ENCODE measurements around the gene INSM2.

The INSM2 gene

GRCh38 chr14:35533357-35534207, at the start of gene INSM2:
Gene INSM2, plus strand, starts transcription at chr14:35534164. Its CDS starts 89 bp downstream, at chr14:35534253.
- DNase-seq: no peak

GRCh38 chr14:35492569-35493014, 41.4 kb upstream of the INSM2 start:
- DNase-seq: no peak

DNA sequence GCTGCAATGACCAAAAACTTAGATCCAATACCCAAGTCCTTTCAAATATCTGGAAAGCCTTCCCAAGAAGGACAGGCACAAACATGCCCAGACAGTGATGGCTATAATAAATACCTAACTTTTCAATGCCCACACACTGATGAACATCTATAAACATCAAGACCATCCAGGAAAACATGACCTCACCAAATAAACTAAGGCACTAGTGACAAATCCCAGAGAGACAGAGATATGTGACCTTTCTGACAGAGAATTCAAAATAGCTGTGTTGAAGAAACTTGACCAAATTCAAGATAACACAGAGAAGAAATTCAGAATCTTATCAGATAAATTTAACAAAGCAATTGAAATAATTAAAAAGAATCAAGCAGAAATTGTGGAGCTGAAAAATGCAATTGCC, 38.7 kb upstream of the INSM2 start:
- no peak for DNase-seq

GRCh38 chr14:35499180-35499579, 34.8 kb upstream of the INSM2 start:
- DNase-seq: no peak

DNA sequence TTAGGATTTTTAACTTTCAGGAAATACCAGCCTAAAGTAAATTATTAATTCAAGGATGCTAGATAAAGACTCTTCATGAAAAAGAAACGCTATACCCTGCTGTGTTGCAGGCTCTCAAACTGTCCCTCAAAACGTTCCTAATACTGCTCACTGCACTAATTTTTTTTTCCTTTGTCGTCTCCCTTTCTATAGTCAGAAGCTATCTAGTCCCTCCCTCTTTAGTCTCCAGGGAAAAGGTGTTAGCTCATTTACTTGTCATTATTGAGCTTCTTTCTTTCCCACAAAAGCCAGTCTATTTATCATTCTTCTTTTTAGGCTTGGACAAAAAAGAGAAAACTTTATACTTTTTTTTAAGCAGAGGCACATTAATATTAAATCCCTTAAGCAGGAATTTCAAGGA, 30.3 kb upstream of the INSM2 start:
- no peak for DNase-seq

- DNase-seq: no peak
These were observed 29.7 kb upstream of the INSM2 start for GRCh38 chr14:35504260-35504659.

DNA sequence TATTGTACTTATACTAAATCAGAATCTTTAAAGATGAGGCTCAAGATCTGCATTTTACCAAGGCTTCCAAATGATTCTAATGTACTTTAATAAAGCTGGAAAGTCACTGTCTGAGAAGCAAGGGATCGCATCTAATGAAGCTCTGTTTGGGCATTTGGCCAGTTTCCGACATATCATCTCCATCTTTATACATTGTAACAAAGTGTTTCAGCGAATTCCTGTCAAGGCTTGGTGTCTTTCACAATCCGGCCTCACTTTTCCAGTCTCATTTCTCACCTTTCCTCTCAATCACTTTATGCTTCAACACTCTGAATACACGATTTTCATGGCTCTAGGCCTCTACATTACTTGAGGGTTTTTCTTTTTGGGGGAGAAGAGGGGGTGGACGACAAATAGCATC, 27.5 kb upstream of the INSM2 start:
- DNase-seq: no peak

- no peak for DNase-seq
These were observed 27.0 kb upstream of the INSM2 start for GRCh38 chr14:35506927-35507326.

GRCh38 chr14:35509846-35510245, 24.1 kb upstream of the INSM2 start:
- no peak for DNase-seq

GRCh38 chr14:35512765-35513164, 21.2 kb upstream of the INSM2 start:
- no peak for DNase-seq

GRCh38 chr14:35515916-35516315, 18.0 kb upstream of the INSM2 start:
- no peak for DNase-seq

- DNase-seq: no peak
These were observed 14.0 kb upstream of the INSM2 start for GRCh38 chr14:35519986-35520385.

GRCh38 chr14:35525695-35526094, 8.3 kb upstream of the INSM2 start:
- no peak for DNase-seq

- DNase-seq: no peak
These were observed 7.0 kb upstream of the INSM2 start for GRCh38 chr14:35526962-35527361.

DNA sequence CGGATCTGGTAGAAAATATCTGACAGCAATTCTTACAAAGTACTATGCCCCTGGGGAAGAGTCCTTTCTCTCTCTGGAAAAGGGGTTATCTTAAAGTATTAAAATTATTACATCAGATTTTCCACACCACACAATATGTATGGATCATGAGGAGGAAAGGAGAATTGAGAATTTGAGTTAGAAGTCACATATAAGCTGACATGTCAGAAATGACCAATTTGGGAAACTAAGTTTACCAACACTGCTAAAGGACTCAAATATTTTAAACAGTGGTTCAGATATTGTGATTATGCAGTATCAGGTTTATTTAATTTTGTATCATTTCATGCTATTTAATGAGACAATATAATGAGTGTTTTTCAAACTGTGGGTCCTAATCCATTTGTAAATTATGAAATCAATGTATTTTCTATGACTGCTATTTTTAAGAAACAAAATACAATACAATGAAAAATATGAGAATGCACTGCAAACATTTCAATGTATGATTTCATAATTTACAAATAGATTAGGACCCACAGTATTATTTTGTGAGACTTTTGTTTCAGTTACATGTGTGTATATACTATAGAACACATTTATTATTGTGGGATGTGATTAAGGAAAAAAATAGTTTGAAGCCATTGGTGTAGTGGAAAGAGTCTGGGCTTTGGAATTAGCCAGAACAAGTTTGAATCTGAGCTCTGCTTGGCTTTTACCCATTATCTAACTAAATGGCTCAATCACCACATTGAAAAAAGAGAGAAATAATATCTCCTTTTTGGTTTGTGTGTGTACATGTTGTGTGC, 1.8 kb upstream of the INSM2 start:
- peak; percentile 1 for DNase-seq

DNA sequence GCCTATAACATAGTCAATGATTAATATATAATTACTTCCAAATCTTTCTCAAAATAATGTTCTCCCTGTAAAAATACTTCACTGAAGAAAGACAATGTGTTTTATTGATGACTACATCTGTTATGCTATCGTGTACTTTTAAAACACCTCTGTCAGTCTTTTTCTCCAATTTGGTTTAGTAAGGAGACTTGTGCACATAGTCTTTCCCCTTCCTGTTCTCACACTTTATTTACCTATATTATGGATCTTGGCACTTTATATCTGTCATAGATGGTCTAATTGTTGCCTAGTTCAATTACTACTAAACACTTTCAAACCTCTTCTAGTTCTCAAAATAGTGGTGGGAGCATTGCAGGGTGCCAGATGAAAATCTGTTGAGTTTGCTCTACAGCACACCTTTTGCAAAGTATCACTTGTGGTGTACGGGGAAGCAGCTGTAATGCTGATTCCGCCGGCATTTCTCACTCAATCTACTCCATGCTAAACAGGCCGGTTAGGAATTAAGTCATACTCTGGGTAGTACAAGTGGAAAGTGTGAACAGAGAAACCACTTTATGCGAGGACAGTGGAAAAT, 1.1 kb upstream of the INSM2 start:
- peak; percentile 31 for DNase-seq

DNA sequence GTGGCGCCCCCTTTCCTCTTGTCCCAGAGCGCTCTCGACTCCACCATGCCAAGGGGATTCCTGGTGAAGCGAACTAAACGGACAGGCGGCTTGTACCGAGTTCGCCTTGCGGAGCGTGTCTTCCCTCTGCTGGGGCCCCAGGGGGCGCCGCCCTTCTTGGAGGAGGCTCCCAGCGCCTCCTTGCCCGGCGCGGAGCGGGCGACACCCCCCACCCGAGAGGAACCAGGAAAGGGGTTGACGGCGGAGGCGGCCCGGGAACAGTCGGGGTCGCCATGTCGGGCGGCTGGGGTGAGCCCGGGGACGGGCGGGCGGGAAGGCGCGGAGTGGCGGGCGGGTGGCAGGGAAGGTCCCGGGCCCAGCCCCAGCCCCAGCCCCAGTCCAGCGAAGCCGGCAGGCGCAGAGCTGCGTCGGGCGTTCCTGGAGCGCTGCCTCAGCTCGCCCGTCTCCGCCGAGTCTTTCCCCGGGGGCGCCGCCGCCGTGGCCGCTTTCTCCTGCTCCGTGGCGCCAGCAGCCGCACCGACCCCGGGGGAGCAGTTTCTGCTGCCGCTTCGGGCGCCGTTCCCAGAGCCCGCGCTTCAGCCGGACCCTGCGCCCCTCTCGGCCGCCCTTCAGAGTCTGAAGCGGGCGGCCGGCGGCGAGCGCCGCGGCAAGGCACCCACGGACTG, 376 bp downstream of the INSM2 start:
- no peak for DNase-seq

DNA sequence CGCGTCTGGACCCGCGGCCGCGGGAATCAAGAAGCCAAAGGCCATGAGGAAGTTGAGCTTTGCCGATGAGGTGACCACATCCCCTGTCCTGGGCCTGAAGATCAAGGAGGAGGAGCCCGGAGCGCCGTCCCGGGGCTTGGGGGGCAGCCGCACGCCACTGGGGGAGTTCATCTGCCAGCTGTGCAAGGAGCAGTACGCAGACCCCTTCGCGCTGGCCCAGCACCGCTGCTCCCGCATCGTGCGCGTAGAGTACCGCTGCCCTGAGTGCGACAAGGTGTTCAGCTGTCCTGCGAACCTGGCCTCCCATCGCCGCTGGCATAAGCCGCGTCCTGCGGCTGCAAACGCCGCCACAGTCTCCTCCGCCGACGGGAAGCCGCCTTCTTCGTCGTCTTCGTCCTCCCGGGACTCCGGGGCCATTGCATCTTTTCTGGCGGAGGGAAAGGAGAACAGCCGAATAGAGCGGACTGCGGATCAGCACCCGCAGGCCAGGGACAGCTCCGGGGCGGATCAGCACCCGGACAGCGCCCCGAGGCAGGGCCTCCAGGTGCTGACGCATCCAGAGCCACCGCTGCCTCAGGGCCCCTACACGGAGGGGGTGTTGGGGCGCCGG, 1.0 kb downstream of the INSM2 start:
- DNase-seq: peak; percentile 43

GRCh38 chr14:35535483-35536112, 1.6 kb downstream of the INSM2 start:
- DNase-seq: no peak

DNA sequence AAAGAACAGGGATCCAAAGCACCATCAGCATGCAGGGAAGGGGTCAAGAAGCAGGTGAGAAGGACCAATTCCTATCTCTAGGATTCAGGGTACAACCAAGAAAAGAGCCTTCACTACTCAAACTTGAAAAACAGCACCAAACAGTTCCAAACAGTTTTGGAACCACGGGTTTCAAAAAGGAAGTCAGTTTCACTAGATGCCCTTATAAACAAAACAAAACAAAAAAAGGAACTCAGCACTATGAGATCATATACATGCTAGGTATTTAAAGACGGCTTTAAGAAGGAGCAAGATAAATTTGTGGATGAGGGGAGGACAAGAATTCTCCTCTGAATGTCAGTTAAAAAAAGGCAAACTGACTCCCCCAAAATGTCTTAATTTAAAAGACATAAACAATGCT, 6.0 kb downstream of the INSM2 start:
- DNase-seq: no peak

- no peak for DNase-seq
These were observed 9.0 kb downstream of the INSM2 start for GRCh38 chr14:35543006-35543405.

GRCh38 chr14:35549551-35549950, 15.6 kb downstream of the INSM2 start:
- no peak for DNase-seq
